Parathyroid adenoma (tissue), 2 donors: ENCODE measurements around the gene MUC6.

Experiments
- H2AFZ ChIP-seq: fragments of 300-600 bp; sonication (generic); one replicate; pipeline ENCODE4 v1.7.0; 2017; ENCODE audit warnings: antibody characterized with exemption, mild to moderate bottlenecking
- H3K27ac ChIP-seq: fragments of 300-600 bp; sonication (generic); one replicate; pipeline ENCODE4 v1.7.0; 2017
- H3K27me3 ChIP-seq: fragments of 300-600 bp; sonication (generic); one replicate; pipeline ENCODE4 v1.7.0; 2017; ENCODE audit warnings: low read length; ENCODE audit not compliant: control insufficient read depth, insufficient read depth
- H3K36me3 ChIP-seq: fragments of 300-600 bp; sonication (generic); one replicate; pipeline ENCODE4 v1.7.0; 2017; ENCODE audit warnings: low read length; ENCODE audit not compliant: control insufficient read depth, insufficient read depth
- H3K4me1 ChIP-seq: fragments of 300-600 bp; sonication (generic); one replicate; pipeline ENCODE4 v1.7.0; 2017; ENCODE audit warnings: control low read depth
- H3K4me2 ChIP-seq: fragments of 300-600 bp; sonication (generic); one replicate; pipeline ENCODE4 v1.7.0; 2017; ENCODE audit warnings: low read length
- H3K4me3 ChIP-seq: fragments of 300-600 bp; sonication (generic); one replicate; pipeline ENCODE4 v1.7.0; 2017; ENCODE audit warnings: low read depth, low read length
- H3K79me2 ChIP-seq: fragments of 300-600 bp; sonication (generic); one replicate; pipeline ENCODE4 v1.7.0; 2017; ENCODE audit warnings: control low read depth
- H3K9ac ChIP-seq: fragments of 300-600 bp; sonication (generic); one replicate; pipeline ENCODE4 v1.7.0; 2017; ENCODE audit warnings: mild to moderate bottlenecking
- H3K9me3 ChIP-seq: fragments of 300-600 bp; sonication (generic); one replicate; pipeline ENCODE4 v1.7.0; 2017; ENCODE audit warnings: low read length; ENCODE audit not compliant: control insufficient read depth
- TF ChIP-seq, protein P1 (sequence below): fragments of 300-600 bp; sonication (generic); IDR thresholded peaks from one replicate; pipeline ENCODE4 v1.7.0; 2017; ENCODE audit warnings: antibody characterized with exemption, mild to moderate bottlenecking
- donor health status: primary hyperparathyroidism.

MUC6 gene

DNA sequence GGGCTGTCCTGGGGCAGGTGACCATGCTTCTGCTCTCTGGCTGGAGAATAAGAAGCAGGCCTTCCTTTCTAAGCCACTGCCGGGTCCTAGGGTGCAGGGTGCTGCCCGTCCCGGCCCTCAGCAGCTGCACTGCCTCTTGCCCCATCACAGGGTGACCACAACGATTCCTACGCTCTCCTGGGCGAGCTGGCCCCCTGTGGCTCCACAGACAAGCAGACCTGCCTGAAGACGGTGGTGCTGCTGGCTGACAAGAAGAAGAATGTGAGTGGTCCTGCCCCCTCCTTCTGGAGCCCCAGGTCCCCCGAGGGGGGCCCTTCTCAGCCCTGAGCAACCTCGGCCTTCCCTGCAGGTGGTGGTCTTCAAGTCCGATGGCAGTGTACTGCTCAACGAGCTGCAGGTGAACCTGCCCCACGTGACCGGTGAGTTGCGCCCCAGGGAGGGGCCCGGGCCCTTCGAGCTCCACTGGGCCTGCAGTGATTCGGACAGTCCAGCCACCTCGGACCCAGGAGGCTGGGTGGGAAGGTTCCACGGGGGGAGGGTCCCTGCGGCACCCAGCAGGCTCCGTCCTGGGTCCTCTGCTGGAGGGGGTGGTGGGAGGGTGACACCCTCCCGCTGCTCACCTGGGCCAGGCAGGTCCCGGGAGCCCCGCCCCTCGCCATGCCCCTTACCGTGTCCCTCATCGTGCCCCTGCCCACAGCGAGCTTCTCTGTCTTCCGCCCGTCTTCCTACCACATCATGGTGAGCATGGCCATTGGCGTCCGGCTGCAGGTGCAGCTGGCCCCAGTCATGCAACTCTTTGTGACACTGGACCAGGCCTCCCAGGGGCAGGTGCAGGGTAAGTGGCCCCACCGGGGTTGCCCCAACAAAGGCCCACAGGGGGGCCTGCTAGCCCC is 46.5 kb upstream of the MUC6 start:
- no peaks in the 10 kb centered on the region for H3K9me3 ChIP-seq
- TF ChIP-seq, protein P1, sequence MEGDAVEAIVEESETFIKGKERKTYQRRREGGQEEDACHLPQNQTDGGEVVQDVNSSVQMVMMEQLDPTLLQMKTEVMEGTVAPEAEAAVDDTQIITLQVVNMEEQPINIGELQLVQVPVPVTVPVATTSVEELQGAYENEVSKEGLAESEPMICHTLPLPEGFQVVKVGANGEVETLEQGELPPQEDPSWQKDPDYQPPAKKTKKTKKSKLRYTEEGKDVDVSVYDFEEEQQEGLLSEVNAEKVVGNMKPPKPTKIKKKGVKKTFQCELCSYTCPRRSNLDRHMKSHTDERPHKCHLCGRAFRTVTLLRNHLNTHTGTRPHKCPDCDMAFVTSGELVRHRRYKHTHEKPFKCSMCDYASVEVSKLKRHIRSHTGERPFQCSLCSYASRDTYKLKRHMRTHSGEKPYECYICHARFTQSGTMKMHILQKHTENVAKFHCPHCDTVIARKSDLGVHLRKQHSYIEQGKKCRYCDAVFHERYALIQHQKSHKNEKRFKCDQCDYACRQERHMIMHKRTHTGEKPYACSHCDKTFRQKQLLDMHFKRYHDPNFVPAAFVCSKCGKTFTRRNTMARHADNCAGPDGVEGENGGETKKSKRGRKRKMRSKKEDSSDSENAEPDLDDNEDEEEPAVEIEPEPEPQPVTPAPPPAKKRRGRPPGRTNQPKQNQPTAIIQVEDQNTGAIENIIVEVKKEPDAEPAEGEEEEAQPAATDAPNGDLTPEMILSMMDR = no peak
- no peaks in the 10 kb centered on the region for H3K4me1 ChIP-seq
- no peak overlapping the region for H2AFZ ChIP-seq
- no peak overlapping the region for H3K9ac ChIP-seq
- no peaks in the 10 kb centered on the region for H3K36me3 ChIP-seq
- no peak overlapping the region for H3K27ac ChIP-seq
- H3K27me3 ChIP-seq = no peaks in the 10 kb centered on the region
- no peak overlapping the region for H3K4me2 ChIP-seq
- H3K4me3 ChIP-seq = no peak overlapping the region
- H3K79me2 ChIP-seq = no peaks in the 10 kb centered on the region

DNA sequence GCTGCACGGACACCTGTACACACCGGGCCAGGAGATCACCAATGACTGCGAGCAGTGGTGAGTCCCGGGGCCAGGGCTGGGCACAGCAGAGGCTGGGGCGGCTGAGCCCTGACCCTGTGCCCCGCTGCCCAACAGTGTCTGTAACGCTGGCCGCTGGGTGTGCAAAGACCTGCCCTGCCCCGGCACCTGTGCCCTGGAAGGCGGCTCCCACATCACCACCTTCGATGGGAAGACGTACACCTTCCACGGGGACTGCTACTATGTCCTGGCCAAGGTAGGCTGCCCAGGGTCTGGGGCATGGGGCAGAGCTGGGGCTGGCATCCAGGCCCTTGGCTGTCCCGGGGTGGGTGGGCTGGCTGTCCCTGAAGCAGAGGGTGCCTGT is 45.8 kb upstream of the MUC6 start:
- Histone ChIP-seq H3K4me2 (no peak overlapping the region), H3K27me3 (no peaks in the 10 kb centered on the region), H3K79me2 (no peaks in the 10 kb centered on the region), H3K9ac (no peak overlapping the region), H3K4me3 (no peak overlapping the region), H3K27ac (no peak overlapping the region), H3K36me3 (no peaks in the 10 kb centered on the region), H2AFZ (no peak overlapping the region), H3K9me3 (no peaks in the 10 kb centered on the region), H3K4me1 (no peaks in the 10 kb centered on the region)
- TF ChIP-seq, protein P1 = no peak

DNA sequence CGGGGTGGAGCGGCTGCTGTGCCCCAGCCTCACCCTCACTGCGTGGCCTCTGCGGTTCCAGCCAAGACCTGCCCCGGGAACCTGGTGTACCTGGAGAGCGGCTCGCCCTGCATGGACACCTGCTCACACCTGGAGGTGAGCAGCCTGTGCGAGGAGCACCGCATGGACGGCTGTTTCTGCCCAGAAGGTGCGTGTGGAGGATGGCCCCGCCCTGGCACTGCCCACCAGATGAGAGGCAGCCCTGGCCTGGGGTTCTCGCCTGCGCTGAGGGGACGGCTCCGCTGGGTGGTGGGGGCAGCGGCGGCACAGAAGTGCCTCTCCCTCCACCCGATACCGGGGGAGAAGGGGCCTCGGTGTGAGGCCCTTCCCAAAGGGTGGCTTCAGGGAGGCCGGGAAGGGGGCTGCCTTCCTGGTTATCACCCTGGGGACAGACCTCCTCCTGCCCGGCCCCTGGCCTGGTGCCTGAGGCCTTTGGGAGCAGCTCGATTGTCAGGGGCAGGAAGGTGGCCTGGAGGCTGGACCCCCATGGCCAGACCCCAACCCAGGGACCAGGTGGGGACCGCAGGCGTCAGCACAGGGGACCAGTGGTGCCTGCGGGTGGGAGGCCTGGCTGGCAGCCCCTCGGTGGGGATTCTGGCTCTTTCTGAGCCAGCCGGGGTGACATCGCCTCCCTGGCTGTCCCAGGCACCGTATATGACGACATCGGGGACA is 45.2 kb upstream of the MUC6 start:
- Histone ChIP-seq H3K4me2 (no peak overlapping the region), H3K4me1 (no peaks in the 10 kb centered on the region), H3K27me3 (no peaks in the 10 kb centered on the region), H3K79me2 (no peaks in the 10 kb centered on the region), H3K4me3 (no peak overlapping the region), H3K9ac (no peak overlapping the region), H3K27ac (no peak overlapping the region), H3K36me3 (no peaks in the 10 kb centered on the region), H3K9me3 (no peaks in the 10 kb centered on the region), H2AFZ (no peak overlapping the region)
- TF ChIP-seq, protein P1 = no peak

DNA sequence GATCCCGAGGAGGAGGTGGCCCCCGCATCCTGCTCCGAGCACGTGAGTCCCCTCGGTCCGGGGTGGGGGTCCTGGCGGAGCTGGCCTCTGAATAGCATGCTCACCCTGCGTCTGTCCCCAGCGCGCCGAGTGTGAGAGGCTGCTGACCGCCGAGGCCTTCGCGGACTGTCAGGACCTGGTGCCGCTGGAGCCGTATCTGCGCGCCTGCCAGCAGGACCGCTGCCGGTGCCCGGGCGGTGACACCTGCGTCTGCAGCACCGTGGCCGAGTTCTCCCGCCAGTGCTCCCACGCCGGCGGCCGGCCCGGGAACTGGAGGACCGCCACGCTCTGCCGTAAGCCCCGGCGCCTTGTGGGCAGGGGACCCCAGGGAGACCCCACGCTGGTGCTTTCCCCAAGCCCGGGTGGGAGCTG is 41.7 kb upstream of the MUC6 start:
- no peaks in the 10 kb centered on the region for H3K9me3 ChIP-seq
- H3K4me2 ChIP-seq = no peak overlapping the region
- no peak overlapping the region for H2AFZ ChIP-seq
- no peaks in the 10 kb centered on the region for H3K36me3 ChIP-seq
- no peak overlapping the region for H3K4me3 ChIP-seq
- TF ChIP-seq, protein P1 = no peak
- H3K27ac ChIP-seq = no peak overlapping the region
- H3K4me1 ChIP-seq = no peaks in the 10 kb centered on the region
- no peak overlapping the region for H3K9ac ChIP-seq
- H3K79me2 ChIP-seq = no peaks in the 10 kb centered on the region
- no peaks in the 10 kb centered on the region for H3K27me3 ChIP-seq
